ENCODE measurements around the gene TBC1D13.
"Not testable (repeated sequence)": the region's sequence is repeated elsewhere in the genome, so short reads cannot be mapped to it uniquely, and the experiment has no call there.

Gene TBC1D13

GRCh38 chr9:128820665-128821583 is 33.9 kb downstream of the TBC1D13 start:
- no peak for DNase-seq (ENCODE audit: low read depth in 2 of 2)

GRCh38 chr9:128821584-128822406 is 34.7 kb downstream of the TBC1D13 start:
- no peak for DNase-seq (ENCODE audit: low read depth in 2 of 2)

- no peak for DNase-seq (ENCODE audit: low read depth in 2 of 2)
Measured at GRCh38 chr9:128822407-128823042, 35.5 kb downstream of the TBC1D13 start.

GRCh38 chr9:128823362-128823902 is 36.4 kb downstream of the TBC1D13 start:
- no peak for DNase-seq (ENCODE audit: low read depth in 2 of 2)

- DNase-seq (ENCODE audit: low read depth in 2 of 2), result no peak
Measured at GRCh38 chr9:128823903-128824406, 36.9 kb downstream of the TBC1D13 start.

GRCh38 chr9:128824911-128825310 is 37.9 kb downstream of the TBC1D13 start:
- DNase-seq (ENCODE audit: low read depth in 2 of 2), result no peak

GRCh38 chr9:128825923-128826700 is 39.1 kb downstream of the TBC1D13 start:
- no peak for DNase-seq (ENCODE audit: low read depth in 2 of 2)

- no peak for DNase-seq (ENCODE audit: low read depth in 2 of 2)
Measured at GRCh38 chr9:128828267-128828666, 41.2 kb downstream of the TBC1D13 start.

- no peak for DNase-seq (ENCODE audit: low read depth in 2 of 2)
Measured at GRCh38 chr9:128828719-128829452, 41.8 kb downstream of the TBC1D13 start.

GRCh38 chr9:128829477-128830251 is 42.6 kb downstream of the TBC1D13 start, which contains the start of gene SPOUT1:
SPOUT1 (minus strand) TSS chr9:128829794; CDS start chr9:128829780, 14 bp downstream.
- peak; percentile 87 to 94 for DNase-seq (ENCODE audit: low read depth in 2 of 2)

GRCh38 chr9:128833696-128834095 is 46.6 kb downstream of the TBC1D13 start:
- no peak for DNase-seq (ENCODE audit: low read depth in 2 of 2)

GRCh38 chr9:128835246-128836210 is 48.5 kb downstream of the TBC1D13 start:
- no peak for DNase-seq (ENCODE audit: low read depth in 2 of 2)

GRCh38 chr9:128836509-128837145 is 49.6 kb downstream of the TBC1D13 start:
- no peak for DNase-seq (ENCODE audit: low read depth in 2 of 2)

- DNase-seq (ENCODE audit: low read depth in 2 of 2), result no peak
Measured at GRCh38 chr9:128838338-128838737, 51.3 kb downstream of the TBC1D13 start.

- no peak for DNase-seq (ENCODE audit: low read depth in 2 of 2)
Measured at GRCh38 chr9:128840524-128840923, 53.5 kb downstream of the TBC1D13 start.

GRCh38 chr9:128841694-128842492 is 54.8 kb downstream of the TBC1D13 start:
- no peak for DNase-seq (ENCODE audit: low read depth in 2 of 2)

GRCh38 chr9:128843171-128843570 is 56.1 kb downstream of the TBC1D13 start:
- DNase-seq (ENCODE audit: low read depth in 2 of 2), result not testable (repeated sequence)

Measured in stimulated activated CD4-positive, alpha-beta T cell treated with anti-CD3 and anti-CD28 coated beads, Interleukin-12 subunit alpha, Interleukin-12 subunit beta, amount 100 ng/mL, for 24 hours (primary cell).